Stimulated activated CD4-positive, alpha-beta T cell treated with anti-CD3 and anti-CD28 coated beads, Interleukin-15, amount 100 ng/mL, for 48 hours (primary cell): Measurements from ENCODE around the gene NIF3L1.
A peak's percentile ranks its signal among the peaks of the same experiment; 100 is the strongest.

ENCODE experiments used
- DNase-seq, 2 donors: peaks; one replicate each; pipeline ENCODE4 v3.0.0-alpha.2; 2020; ENCODE audit warnings: low read depth in 2 of 2

NIF3L1 gene

DNA sequence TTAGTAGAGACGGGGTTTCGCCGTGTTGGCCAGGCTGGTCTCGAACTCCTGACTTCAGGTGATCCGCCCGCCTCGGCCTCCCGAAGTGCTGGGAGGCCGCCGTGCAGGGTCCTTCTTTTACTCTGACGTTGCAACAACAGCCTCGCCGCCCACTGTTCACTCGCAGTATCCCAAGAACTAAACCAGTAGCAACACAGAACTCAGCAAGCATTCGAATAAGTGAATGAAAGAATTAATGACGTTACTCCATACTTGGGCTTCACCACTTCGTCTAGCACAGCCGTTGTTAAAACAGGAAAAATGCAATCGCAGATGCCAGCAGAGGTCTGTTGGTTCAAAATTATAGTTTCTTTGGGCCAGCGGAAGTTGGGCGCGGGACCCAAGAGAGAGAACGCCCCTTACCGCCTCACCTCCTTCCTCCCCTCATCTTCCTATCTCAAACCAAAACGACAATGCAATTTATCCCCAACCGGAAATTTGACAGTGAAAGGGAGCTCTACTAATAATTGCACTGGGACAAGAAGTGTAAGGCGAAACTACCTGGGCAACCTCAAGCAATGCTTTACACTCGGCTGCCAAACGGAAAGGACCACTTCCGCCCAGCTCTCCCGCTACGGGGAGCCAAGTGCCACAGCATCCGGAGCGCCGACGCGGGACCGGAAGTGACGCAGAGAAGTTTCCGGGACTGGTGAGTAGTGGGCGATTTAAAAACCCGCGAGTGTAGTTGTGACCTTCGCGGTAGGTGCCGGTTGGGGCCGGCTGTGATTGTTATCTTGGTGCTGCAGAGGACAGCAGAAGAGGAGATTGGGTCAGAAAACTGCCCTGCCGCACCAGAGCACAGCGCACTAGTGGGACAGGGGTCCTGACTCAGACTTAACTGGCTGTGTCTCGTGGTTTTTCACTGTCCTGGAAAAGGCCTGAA is at the start of gene NIF3L1, which contains the start of gene PPIL3:
Gene NIF3L1, plus strand, starts transcription at position 668 of the 922 bp plus-strand sequence. CDS start 2,573 bp downstream, outside the sequence.
Gene PPIL3, minus strand, starts transcription at position 374 of the 922 bp plus-strand sequence. CDS start 1,462 bp downstream, outside the sequence.
- peak; percentile 96 to 97 for DNase-seq

- no peak for DNase-seq
Measured at GRCh38 chr2:200839513-200839912, 49.7 kb upstream of the NIF3L1 start.

DNA sequence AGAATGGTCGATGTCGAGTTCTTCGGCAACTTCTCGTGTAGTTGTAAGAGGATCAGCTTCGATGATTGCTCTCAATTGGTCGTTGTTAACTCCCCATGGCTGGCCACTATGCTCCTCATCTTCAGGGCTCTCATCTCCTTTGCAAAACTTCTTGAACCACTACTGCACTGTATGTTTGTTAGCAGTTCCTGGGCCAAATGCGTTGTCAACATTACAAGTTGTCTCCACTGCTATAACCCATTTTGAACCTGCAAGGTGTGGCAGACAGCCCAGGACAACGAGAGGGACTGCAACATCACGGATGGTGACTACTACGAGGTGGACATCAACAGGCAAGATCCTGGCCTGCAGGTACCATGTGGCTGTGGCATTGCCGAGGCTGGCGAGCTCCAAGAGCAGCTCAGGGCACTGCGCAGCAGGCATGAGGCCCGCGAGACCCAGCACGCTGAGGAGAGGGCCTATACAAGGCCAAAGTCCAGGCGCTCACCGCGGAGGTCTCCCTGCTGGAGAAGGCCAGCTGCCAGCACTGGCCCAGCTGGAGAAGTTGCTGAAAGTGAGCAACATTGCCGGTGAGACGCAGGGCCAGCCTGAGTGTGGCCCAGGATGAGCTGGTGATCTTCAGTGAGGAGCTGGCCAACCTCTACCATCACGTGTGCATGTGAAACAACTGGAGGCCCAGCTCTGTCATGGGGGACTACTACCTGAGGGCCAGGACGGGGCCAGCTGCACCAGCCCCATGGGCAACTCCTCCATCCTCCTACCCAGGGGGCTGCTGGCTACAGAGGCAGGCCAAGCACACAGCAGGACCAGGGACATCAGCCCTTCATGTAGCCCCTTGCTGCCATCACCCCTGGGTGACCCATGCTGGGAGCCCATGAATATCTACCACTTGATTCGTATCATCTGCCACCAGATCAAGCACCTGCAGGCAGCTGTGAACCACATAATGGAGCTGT is 44.9 kb upstream of the NIF3L1 start:
- DNase-seq: no peak

DNA sequence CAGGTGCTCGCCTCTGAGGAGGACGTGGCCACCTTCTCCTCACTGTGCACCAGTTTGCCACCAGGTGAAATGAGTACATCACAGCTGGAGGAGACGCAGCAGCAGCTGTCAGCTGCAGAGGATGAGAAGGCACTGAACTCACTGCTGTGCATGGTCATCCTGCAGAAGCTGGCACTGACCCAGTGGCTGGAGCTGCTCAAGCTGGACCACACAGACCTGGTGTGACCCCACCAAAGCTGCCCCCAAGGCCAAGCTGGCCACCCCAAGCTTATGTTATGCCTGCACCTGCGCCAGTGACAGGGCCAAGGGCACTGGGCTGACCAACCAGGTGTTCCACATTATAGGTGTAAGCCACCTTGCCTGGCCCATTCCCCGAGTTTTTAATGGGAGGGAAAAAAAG is 44.0 kb upstream of the NIF3L1 start:
- no peak for DNase-seq

DNA sequence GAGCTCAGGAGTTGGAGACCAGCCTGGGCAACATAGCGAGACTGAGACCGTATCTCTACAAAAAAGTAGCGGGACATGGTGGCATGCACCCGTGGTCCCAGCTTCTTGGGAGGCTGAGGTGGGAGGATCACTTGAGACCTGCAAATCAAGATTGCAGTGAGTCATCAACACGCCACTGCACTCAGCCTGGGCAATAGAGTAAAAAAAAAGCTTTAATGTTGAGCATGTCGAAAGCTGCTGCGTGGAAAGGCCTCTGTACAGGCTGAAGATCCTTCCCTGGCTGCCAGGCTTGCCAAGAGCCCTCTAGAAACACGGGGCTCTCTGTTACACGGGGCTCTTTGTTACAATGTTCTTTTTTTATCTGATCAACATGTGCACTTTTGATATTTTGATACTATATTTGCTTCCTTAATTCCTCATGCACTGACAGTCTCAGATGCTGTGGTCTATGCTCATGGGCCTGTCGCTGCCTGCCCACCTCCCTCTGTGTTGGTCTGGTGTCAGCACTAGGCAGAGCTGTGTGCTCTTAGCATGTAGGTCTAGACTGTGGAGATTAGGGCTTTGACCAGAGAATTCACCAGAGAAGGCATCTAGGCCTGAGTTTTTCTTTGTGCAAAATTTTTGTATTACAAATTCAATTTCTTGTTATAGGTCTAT is 43.4 kb upstream of the NIF3L1 start:
- DNase-seq: no peak

- no peak for DNase-seq
Measured at GRCh38 chr2:200847269-200847668, 41.9 kb upstream of the NIF3L1 start.

GRCh38 chr2:200847939-200848338 is 41.2 kb upstream of the NIF3L1 start:
- DNase-seq: no peak

GRCh38 chr2:200850512-200851256 is 38.5 kb upstream of the NIF3L1 start:
- no peak for DNase-seq

GRCh38 chr2:200851398-200852248 is 37.5 kb upstream of the NIF3L1 start:
- no peak for DNase-seq

- DNase-seq: no peak
Measured at GRCh38 chr2:200852605-200853004, 36.6 kb upstream of the NIF3L1 start.

DNA sequence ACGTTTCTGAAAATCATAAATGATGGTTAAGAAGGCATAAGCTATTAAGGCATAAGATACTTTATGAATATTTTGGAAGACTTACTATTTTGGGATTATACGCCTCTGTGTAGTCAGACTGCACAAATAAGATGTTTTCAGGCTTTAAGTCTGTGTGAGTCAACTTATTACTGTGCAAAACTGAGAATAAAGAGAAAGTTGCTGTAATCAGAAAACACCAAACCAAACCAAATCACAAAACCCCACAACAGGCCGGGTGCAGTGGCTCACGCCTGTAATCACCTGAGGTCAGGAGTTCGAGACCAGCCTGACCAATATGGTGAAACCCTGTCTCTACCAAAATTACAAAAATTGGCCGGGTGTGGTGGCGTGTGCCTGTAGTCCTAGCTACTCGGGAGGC is 32.4 kb upstream of the NIF3L1 start:
- DNase-seq: no peak

- DNase-seq: no peak
Measured at GRCh38 chr2:200860092-200860795, 28.9 kb upstream of the NIF3L1 start.

DNA sequence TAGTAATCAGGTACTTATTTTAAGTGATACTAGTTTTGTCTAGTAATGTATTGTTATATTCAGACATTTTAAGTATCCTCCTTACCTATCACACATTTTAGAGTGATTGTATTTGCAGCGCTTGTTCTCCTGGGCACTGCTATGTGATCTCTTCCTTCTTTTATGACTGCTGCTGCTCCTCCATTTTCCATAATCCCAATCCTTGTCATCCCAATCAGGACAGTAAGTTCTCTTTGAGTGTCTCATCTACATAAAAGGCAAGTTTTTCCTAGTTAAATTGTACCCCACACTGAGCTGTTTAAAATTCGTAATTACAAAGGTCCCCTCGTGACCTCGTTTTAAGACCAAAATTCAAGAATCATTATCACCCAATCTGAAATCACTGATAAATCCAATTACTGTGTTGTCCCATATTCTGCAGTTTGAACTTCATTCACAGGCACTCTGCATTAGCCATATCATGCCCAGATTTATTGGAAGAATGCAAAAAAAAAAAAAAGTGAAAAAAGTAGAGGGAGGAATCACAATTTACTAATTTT is 27.5 kb upstream of the NIF3L1 start:
- DNase-seq: no peak

DNA sequence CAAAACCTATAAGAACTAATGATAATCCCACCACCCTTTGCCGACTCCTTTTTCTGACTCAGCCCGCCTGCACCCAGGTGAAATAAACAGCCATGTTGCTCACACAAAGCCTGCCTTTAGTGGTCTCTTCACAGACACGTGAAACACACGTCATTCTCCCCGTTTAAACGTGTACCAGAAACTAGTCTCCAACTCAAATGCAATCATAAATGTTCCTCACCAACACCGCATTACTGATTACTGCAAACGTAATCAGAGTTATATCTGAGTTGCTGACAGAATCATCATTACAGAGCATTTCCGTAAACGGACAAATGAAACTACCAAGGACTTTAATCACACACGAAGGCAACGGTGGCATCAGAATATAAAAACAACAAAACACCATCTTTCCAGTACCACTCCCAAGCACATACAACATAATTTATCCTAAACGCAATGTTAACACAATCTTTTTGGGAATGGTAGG is 26.6 kb upstream of the NIF3L1 start:
- DNase-seq: peak; percentile 65 to 66

DNA sequence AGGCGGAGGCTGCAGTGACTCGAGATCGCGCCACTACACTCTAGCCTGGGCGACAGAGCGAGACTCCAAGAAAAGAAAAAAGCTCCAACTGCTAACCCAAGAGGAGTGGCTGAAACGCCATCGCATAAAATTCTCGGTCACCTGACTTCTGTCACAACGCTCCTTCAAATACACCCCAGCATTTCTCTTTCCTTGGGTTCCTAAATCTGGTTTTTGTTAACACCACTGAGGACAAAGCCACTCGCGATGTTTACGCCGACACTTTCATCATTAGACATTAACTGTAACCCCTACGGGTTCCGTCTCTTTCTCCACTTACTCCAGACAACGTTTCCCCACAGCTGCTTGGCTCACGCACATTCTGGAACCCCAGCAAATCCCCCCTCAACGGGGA is 25.4 kb upstream of the NIF3L1 start:
- no peak for DNase-seq

- peak; percentile 91 to 97 for DNase-seq
Measured at GRCh38 chr2:200864176-200865034, 24.8 kb upstream of the NIF3L1 start, which contains the start of gene CLK1. Gene CLK1, minus strand, starts transcription at chr2:200864658. Its CDS starts 2,796 bp downstream, at chr2:200861862.

DNA sequence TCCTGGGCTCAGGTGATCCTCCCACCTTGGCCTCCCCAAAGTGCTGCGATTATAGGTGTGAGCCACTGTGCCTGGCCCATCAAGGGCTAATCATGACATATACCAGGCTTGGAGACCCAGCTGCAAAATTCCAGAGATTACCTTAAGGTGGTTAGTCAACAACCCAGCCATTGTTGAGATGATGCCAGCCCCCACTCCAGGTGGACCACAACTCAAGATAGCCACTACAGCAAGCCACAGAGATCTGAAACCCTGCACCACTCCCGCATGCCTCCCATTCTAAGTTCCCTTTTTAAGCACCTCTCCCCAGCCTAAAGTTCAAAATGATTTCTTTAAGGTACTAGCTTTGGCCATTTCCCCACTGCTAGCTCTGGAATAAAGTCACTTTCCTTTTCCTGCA is 20.2 kb upstream of the NIF3L1 start:
- no peak for DNase-seq

DNA sequence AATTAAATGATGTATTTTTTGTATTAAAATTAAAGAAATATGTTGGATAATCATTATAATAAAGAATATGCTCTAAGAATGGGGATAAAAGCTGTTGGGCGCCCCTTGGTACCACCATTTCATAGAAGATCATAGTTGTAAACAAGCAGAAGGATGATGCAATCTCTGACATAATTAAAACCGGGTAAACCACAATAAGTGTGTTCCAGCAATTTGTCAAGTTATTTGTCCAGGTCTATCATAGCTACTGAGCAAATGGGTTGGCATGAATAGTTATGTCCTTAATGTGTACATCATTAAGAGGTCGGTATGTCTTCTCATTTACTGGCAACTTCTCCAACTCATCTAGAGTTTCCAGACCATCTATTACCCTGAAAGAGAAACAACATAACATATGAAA is 18.0 kb upstream of the NIF3L1 start:
- DNase-seq: no peak
